PC-9 (cell line): ENCODE measurements around the gene TSHZ2.

Experiments used
- EZH2 ChIP-seq: fragments of 200-600 bp; sonication (generic); IDR thresholded peaks from 2 replicates; pipeline ENCODE4 v1.8.0; 2017; ENCODE audit warnings: antibody characterized with exemption, low read depth
- TF ChIP-seq, protein P1 (sequence below): fragments of 200-600 bp; sonication (generic); conservative IDR thresholded peaks from 2 replicates; pipeline ENCODE4 v1.6.1; 2017; ENCODE audit warnings: mixed run types, antibody characterized with exemption, mild to moderate bottlenecking, moderate library complexity

DNA sequence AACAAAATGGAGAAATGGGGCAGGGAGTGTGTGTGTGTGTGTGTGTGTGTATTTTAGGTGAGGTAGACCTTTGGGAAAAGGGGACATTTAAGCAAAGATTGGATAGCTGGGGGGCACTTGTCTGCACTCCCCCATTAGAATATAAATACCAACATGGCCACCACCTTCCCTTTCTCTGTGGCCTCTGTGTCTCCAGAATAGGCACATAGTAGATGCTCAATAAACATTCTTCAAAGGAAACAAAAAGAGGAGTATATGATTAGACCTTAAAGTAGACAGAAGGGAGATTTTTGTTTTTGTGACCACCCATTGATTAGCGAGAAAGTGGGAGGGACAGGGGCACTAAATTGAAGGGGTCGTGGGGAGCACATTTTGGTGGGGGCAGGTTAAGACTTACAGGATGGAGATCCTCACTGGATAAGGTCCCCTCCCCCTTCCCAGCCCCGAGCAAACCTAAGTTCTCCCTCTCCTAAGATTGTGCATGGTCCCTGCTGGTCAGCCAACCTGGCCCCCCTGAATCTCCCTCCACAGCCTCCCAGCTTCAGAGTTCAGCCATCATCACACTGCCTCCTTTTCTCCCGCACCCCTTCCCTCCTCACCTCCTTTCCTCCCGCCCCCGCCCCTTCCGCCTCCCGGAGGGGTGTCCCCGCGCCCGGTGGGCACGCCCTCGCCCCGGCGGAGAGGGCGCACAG is 514 bp upstream of the TSHZ2 start:
- TF ChIP-seq EZH2: no peak
- TF ChIP-seq, protein P1, sequence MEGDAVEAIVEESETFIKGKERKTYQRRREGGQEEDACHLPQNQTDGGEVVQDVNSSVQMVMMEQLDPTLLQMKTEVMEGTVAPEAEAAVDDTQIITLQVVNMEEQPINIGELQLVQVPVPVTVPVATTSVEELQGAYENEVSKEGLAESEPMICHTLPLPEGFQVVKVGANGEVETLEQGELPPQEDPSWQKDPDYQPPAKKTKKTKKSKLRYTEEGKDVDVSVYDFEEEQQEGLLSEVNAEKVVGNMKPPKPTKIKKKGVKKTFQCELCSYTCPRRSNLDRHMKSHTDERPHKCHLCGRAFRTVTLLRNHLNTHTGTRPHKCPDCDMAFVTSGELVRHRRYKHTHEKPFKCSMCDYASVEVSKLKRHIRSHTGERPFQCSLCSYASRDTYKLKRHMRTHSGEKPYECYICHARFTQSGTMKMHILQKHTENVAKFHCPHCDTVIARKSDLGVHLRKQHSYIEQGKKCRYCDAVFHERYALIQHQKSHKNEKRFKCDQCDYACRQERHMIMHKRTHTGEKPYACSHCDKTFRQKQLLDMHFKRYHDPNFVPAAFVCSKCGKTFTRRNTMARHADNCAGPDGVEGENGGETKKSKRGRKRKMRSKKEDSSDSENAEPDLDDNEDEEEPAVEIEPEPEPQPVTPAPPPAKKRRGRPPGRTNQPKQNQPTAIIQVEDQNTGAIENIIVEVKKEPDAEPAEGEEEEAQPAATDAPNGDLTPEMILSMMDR: no peak
